ENCODE results near the gene CLEC1A.

The CLEC1A gene

DNA sequence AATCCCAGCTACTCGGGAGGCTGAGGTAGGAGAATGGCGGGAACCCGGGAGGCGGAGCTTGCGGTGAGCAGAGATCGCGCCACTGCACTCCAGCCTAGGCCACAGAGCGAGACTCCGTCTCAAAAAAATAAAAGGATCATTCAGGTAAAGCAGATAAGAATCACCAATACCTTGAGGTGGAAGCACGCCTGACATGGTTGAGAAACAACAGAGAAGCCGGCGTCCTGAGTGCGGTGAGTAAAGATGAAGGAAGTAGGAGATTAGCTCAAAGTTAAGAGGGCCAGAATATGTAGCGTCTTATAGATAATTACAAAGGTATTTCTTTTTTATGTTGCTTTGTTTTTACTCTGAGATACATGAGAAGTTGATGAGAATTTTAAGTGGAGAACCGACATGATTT, 16.5 kb upstream of the CLEC1A start:
- no peak for DNase-seq
- H3K27ac Mint-ChIP-seq: no peak overlapping the region
- H3K4me3 Mint-ChIP-seq: no peak overlapping the region
- H3K27me3 Mint-ChIP-seq: no peaks in the 10 kb centered on the region
- no peaks in the 10 kb centered on the region for H3K4me1 Mint-ChIP-seq
- ATAC-seq: no peak
- H3K9me3 Mint-ChIP-seq: peaks cover 5 to 11% of the 10 kb centered on the region in 2 donors

DNA sequence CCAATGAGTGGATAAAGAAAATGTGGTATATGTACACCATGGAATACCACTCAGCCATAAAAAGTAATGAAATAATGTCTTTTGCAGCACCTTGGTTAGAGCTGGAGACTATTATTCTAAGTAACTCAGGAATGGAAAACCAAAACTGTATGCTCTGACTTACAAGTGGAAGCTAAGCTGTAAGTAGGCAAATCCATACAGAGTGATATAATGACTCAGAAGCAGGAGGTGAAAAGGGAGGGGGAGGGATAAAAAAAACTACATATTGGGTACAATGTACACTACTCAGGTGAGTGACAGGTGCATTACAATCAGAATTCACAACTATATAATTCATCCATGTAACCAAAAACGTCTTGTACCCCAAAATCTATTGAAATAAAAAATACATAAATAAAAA, 15.1 kb upstream of the CLEC1A start:
- no peak for DNase-seq
- Mint-ChIP-seq H3K9me3 (peaks cover 5 to 11% of the 10 kb centered on the region in 2 donors), H3K4me3 (no peak overlapping the region), H3K27ac (no peak overlapping the region), H3K4me1 (no peaks in the 10 kb centered on the region), H3K27me3 (no peaks in the 10 kb centered on the region)
- ATAC-seq: no peak

DNA sequence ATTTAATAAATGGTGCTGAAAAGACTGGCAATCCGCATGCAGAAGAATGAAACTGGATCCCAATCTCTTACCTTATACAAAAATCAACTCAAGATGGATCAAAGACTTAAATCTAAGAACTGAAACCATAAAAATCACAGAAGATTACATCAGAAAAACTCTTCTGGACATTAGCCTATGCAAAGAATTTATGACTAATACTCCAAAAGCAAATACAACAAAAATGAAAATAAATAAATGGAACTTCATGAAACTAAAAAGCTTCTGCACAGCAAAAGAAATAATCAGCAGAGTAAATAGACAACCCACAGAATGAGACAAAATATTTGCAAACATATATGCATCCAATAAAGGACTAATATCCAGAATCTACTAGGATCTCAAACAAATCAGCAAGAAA, 14.3 kb upstream of the CLEC1A start:
- Mint-ChIP-seq H3K27ac (no peak overlapping the region), H3K4me3 (no peak overlapping the region), H3K9me3 (peaks cover 5 to 11% of the 10 kb centered on the region in 2 donors), H3K4me1 (no peaks in the 10 kb centered on the region), H3K27me3 (no peaks in the 10 kb centered on the region)
- ATAC-seq (no peak), DNase-seq (no peak)

DNA sequence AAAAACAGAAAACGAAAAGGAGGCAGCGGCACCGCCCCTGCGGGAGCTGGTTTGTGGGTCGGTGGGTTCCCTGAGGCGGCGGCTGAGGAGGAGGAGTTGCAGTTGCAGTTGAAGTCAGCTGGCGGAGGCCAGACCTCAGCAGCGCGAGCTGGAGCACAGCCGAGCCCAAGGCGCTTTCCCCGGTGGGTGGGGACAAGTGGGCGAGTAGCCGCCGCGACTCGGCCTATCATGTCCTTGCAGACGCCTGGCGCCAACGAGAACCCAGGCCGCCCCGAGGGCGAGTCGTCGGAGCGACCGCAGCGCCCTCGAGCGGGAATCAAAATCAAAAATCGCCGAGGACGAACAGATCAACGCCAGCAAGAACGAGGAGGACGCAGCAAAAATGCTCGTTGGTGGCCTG, 12.7 kb upstream of the CLEC1A start:
- peaks cover 5 to 19% of the 10 kb centered on the region in 2 donors for H3K9me3 Mint-ChIP-seq
- DNase-seq: no peak
- H3K27me3 Mint-ChIP-seq: no peaks in the 10 kb centered on the region
- no peak overlapping the region for H3K27ac Mint-ChIP-seq
- no peak for ATAC-seq
- H3K4me1 Mint-ChIP-seq: no peaks in the 10 kb centered on the region
- H3K4me3 Mint-ChIP-seq: no peak overlapping the region

DNA sequence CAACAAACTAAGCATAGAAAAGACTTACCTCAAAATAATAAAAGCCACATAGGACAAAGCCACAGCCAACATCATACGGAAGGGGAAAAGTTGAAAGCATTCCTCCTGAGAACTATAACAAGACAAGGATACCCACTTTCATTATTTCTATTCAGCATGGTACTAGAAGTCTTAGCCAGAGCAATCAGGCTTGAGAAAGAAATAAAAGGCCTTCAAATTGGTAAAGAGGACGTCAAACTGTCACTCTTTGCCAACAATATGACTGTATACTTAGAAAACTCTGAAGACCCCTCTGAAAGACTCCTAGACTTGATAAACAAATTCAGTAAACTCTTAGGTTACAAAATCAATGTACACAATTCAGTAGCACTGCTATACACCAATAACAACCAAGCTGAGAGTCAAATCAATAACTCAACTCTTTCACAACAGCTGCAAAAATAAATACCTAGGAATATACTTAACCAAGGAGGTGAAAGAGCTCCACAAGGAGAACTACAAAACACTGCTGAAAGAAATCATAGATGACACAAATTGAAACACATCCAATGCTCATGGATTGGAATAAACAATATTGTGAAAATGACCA, 11.6 kb upstream of the CLEC1A start:
- no peak overlapping the region for H3K4me3 Mint-ChIP-seq
- ATAC-seq (no peak), DNase-seq (no peak)
- H3K27me3 Mint-ChIP-seq: no peaks in the 10 kb centered on the region
- H3K9me3 Mint-ChIP-seq: peaks cover 5 to 19% of the 10 kb centered on the region in 2 donors
- H3K27ac Mint-ChIP-seq: no peak overlapping the region
- H3K4me1 Mint-ChIP-seq: no peaks in the 10 kb centered on the region

DNA sequence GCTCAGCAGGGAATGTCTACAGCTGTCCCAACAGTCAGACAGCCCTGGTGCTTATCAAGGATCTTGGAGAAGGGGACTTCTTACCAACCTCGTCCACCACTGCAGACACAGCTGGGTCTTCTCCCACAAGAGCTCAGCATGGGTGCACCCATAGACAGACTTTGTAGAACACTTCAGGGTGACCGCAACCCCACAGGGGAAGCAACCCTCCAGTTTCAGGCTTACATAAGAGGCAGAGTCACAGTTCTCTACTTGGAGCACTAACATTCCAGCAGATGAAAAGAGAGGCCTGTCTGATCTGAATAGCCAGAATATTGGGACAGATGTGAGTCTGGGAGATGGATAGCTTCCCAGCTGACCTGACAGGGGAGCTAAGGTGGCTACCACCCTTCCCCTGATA, 3.5 kb upstream of the CLEC1A start:
- no peak for DNase-seq
- Mint-ChIP-seq H3K4me1 (no peaks in the 10 kb centered on the region), H3K9me3 (peaks cover 10 to 17% of the 10 kb centered on the region in 2 donors), H3K4me3 (no peak overlapping the region), H3K27ac (no peak overlapping the region), H3K27me3 (peaks cover 7% of the 10 kb centered on the region)
- ATAC-seq: no peak

- H3K9me3 Mint-ChIP-seq: peaks cover 10 to 12% of the 10 kb centered on the region in 2 donors
- no peak overlapping the region for H3K27ac Mint-ChIP-seq
- peaks cover 7% of the 10 kb centered on the region for H3K27me3 Mint-ChIP-seq
- H3K4me3 Mint-ChIP-seq: no peak overlapping the region
- H3K4me1 Mint-ChIP-seq: no peaks in the 10 kb centered on the region
- ATAC-seq: no peak
- no peak for DNase-seq
Observed at GRCh38 chr12:10101648-10102220, 2.9 kb upstream of the CLEC1A start.

DNA sequence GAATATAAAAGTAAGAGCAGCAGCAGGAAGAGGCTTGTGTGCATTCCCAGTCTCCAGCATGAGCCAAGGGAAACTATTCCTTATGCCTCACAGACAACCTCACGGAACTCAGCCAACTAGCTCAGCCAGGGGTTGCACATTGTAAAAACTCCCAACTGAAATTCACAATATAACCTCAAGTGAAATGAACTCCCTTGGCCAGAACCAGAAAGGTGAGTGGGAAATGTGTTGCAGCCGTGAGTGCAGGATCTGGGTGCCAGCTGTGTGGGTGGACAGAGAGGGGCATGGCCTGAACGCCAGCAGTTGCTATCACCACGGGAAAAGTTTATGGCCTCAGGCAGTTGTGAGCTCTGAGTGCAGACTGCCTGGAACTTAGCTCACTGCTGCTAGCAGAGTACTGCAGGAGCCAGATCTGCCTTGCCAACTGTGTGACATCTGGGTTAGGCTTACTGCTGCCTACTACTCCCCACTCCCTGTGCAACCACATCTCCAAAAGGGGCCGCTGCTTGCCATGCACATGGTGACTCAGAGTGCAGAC, 2.3 kb upstream of the CLEC1A start:
- Mint-ChIP-seq H3K27ac (no peak overlapping the region), H3K9me3 (peaks cover 10 to 11% of the 10 kb centered on the region in 2 donors), H3K4me3 (no peak overlapping the region), H3K4me1 (no peaks in the 10 kb centered on the region), H3K27me3 (peaks cover 7% of the 10 kb centered on the region)
- DNase-seq (no peak), ATAC-seq (no peak)

DNA sequence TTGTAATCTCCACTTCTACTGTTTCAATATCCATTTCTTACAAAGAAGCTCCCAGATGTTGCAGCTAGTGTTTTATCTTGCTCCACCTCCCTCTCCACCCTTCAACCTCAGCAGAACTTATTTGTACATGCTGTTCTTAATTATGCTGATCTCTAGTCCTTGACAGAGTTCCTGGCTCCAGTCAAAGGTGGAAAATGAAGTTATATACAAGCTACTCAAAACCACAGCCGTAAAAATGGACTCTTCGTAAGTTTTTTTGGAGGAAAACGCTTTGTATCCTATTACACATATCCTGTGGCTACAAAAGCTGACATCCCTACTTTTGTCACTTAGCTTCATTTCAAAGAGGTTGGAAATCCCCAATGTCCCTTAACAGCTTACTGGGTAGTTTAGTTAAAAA, 1.3 kb downstream of the CLEC1A start:
- Mint-ChIP-seq H3K27ac (no peak overlapping the region), H3K9me3 (no peaks in the 10 kb centered on the region), H3K4me1 (no peaks in the 10 kb centered on the region), H3K4me3 (no peak overlapping the region), H3K27me3 (no peaks in the 10 kb centered on the region)
- no peak for ATAC-seq
- DNase-seq: no peak

DNA sequence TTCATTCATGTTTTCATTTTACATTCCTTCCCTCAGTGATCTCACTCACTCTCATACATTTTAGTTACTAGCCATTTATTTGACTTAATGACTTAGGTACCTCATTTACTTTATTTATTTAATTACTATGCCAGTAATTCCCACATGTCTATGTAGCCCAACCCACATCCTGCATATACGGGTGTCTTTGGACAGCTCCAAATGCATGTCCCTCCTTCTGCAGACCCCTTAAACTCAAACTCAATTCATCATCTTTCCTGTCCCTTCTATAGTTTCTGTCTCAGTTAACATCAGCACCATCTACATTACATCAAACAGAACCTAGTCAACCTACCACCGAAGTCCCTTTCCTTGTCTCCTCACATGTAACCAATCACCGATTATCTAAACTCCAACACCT, 2.8 kb downstream of the CLEC1A start:
- no peak overlapping the region for H3K4me3 Mint-ChIP-seq
- H3K4me1 Mint-ChIP-seq: no peaks in the 10 kb centered on the region
- H3K9me3 Mint-ChIP-seq: no peaks in the 10 kb centered on the region
- ATAC-seq: no peak
- H3K27ac Mint-ChIP-seq: no peak overlapping the region
- H3K27me3 Mint-ChIP-seq: no peaks in the 10 kb centered on the region
- DNase-seq: no peak

DNA sequence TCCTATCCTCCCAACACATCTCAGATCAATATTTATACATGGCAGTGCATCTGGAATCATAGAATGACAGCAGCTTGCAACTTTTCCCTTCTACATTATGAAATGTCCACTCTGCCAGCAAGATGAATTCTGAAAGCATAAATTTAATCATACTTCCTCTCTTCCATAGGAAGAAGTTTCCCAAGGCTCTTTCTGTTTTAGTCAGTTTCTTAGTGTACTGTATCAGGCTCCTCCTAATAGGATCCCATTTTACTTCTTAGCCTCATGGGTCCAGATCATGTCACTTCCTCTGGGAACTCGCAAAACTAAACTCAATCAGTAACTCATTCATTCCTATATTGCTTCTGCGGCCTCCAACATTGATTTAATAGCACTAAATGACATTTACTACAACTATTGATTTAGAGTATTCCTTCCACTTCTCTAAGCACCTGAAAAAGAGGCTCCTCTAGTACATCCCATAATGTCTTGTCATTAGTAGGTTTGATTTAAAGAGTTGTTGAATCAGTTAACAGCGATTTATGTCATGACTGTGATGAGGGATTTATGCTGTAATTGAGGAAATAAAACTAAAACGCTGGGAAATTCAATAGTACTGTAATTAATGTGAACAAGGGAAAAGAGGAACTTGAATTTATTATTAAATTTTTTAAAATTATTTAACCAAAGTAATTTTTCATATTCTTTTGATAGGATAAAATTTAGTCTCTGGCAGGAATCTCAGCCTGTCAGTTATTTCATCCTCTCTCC, 4.0 kb downstream of the CLEC1A start:
- DNase-seq: no peak
- no peaks in the 10 kb centered on the region for H3K27me3 Mint-ChIP-seq

DNA sequence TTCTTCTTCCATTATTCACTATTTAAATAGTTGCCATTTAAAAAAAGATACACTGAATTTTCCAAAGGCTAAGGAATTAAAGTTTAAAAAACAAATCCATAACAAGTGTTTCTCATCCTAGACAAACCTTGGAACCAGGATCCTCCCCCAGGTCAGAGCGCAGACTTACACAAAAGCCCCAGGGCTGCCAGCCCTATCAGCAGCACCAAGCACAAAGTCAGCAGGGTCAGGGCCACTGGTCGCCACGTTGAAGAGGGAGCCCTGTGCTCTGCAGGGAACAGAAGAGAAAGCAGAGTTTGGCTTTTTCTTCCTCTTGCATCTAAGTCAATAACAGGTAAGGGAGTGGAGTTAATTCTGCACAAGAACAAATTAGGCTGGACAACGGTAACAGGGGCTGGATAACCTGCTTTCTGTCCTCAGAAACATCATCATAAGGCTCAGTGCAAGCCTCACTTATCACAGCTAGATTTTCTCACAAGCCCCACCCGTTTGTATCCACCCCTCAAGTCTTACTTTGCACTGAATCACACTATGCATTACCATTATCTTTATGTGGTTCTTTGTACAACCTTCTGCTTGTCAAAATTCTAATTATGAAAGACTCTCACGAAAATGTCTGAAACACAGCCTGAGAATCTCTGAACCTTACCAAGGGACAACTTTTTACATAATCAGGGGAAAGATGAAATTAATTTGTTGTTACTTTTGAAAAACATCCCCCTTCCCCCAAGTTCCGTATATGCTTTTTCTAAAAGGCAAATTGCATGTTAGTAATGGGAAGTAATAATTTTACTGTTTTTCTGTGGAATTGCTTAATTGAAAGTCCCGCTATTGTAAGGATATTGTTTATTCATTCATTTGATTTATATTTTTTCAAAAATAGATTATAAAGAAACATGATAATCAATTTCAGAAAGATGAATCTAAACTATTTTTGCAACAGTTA, 9.6 kb downstream of the CLEC1A start:
- H3K9me3 Mint-ChIP-seq: peaks cover 3 to 7% of the 10 kb centered on the region in 2 donors
- H3K4me1 Mint-ChIP-seq: no peaks in the 10 kb centered on the region
- no peak overlapping the region for H3K4me3 Mint-ChIP-seq
- DNase-seq: no peak
- H3K27ac Mint-ChIP-seq: no peak overlapping the region
- H3K27me3 Mint-ChIP-seq: no peaks in the 10 kb centered on the region
- ATAC-seq: no peak

More for the DNA sequence above, 4.0 kb downstream of the CLEC1A start:
- Mint-ChIP-seq H3K27ac (no peak overlapping the region), H3K4me3 (no peak overlapping the region), H3K4me1 (no peaks in the 10 kb centered on the region), H3K9me3 (no peaks in the 10 kb centered on the region)
- ATAC-seq: no peak

DNA sequence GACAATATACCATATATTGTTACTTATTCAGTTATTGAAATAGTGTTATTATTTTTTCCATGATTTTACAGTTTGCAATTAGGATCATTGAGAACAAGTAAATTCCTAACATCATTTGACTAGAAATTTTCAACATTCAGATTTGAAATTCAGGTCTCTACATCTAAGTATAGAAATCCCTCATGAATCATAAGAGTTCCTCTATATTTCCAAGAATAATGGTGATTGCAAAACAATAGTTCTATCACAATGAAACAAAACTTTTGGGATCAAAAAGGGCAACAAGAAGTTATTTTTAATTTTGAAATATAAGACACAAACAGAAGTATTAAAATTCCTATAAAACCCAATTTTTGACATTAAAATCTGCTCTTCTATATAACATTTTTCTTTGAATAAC, 10.8 kb downstream of the CLEC1A start:
- no peaks in the 10 kb centered on the region for H3K27me3 Mint-ChIP-seq

GRCh38 chr12:10086387-10086786, 12.4 kb downstream of the CLEC1A start:
- Mint-ChIP-seq H3K4me3 (no peak overlapping the region), H3K27me3 (no peaks in the 10 kb centered on the region), H3K9me3 (peaks cover 13 to 15% of the 10 kb centered on the region in 2 donors), H3K4me1 (no peaks in the 10 kb centered on the region), H3K27ac (no peak overlapping the region)
- ATAC-seq: no peak
- no peak for DNase-seq

More for the DNA sequence above, 10.8 kb downstream of the CLEC1A start:
- ATAC-seq: no peak
- Mint-ChIP-seq H3K27ac (no peak overlapping the region), H3K4me1 (no peaks in the 10 kb centered on the region), H3K4me3 (no peak overlapping the region), H3K9me3 (peaks cover 8 to 15% of the 10 kb centered on the region in 2 donors)
- DNase-seq: no peak

GRCh38 chr12:10084733-10085132, 14.1 kb downstream of the CLEC1A start:
- no peak for DNase-seq
- H3K27ac Mint-ChIP-seq: no peak overlapping the region

More at GRCh38 chr12:10084733-10085132, 14.1 kb downstream of the CLEC1A start:
- Mint-ChIP-seq H3K9me3 (peaks cover 13 to 15% of the 10 kb centered on the region in 2 donors), H3K27me3 (no peaks in the 10 kb centered on the region), H3K4me3 (no peak overlapping the region), H3K4me1 (no peaks in the 10 kb centered on the region)
- no peak for ATAC-seq
